Astrocyte of the cerebellum (primary cell): ENCODE results near the gene ELAC1.
"Not testable (repeated sequence)": the region's sequence is repeated elsewhere in the genome, so short reads cannot be mapped to it uniquely, and the experiment has no call there.

ENCODE experiments used
- DNase-seq: peaks from one replicate; pipeline ENCODE4 v3.0.0-alpha.2; 2011; ENCODE audit warnings: low read depth
- H3K4me3 ChIP-seq: 2 replicates; pipeline ENCODE4 v1.5.1; 2011; ENCODE audit warnings: mild to moderate bottlenecking, low read depth, low read length, moderate library complexity
- CTCF ChIP-seq: IDR thresholded peaks from 2 replicates; pipeline ENCODE4 v1.5.1; 2012; ENCODE audit warnings: low read length, low read depth, moderate library complexity, mild to moderate bottlenecking; ENCODE audit errors: missing control alignments
- in situ Hi-C: cut with HindIII; loops from 2 replicates; pipeline ENCODE4 v1.10.0; 2017; ENCODE audit warnings: low sequenced_read_pairs

ELAC1 gene

GRCh38 chr18:50986360-50987087 is 18.7 kb downstream of the ELAC1 start:
- no peak for TF ChIP-seq CTCF
- DNase-seq, result no peak
- no peak overlapping the region for H3K4me3 ChIP-seq
- in situ Hi-C loops, result no loop called here

- no peak overlapping the region for H3K4me3 ChIP-seq
- in situ Hi-C loops, result no loop called here
- TF ChIP-seq CTCF, result no peak
- no peak for DNase-seq
Observed at GRCh38 chr18:50987261-50987660, 19.4 kb downstream of the ELAC1 start.

- no peak for DNase-seq
- TF ChIP-seq CTCF, result no peak
- no peak overlapping the region for H3K4me3 ChIP-seq
- in situ Hi-C loops, result no loop called here
Observed at GRCh38 chr18:50989711-50990110, 21.9 kb downstream of the ELAC1 start.

- TF ChIP-seq CTCF, result no peak
- H3K4me3 ChIP-seq, result no peak overlapping the region
- DNase-seq, result no peak
- in situ Hi-C loops, result no loop called here
Observed at GRCh38 chr18:50992351-50992762, 24.5 kb downstream of the ELAC1 start.

GRCh38 chr18:50994031-50994430 is 26.2 kb downstream of the ELAC1 start:
- in situ Hi-C loops, result no loop called here
- TF ChIP-seq CTCF, result no peak
- no peak overlapping the region for H3K4me3 ChIP-seq
- DNase-seq, result no peak

GRCh38 chr18:51003174-51003573 is 35.3 kb downstream of the ELAC1 start:
- in situ Hi-C loops, H3K4me3 ChIP-seq, DNase-seq: not testable (repeated sequence)

- no peak overlapping the region for H3K4me3 ChIP-seq
- in situ Hi-C loops, result loop anchor here (5.0 kb wide), 1 partner anchor 94 kb away; no protein-coding TSS in a partner anchor
- DNase-seq, result no peak
- no peak for TF ChIP-seq CTCF
Observed at GRCh38 chr18:51006061-51006818, 38.4 kb downstream of the ELAC1 start.
